Kidney epithelial cell (primary cell): Measurements from ENCODE around the gene GPRC6A. TPM values are rescaled to one million over a fixed set of nuclear protein-coding genes. Genes with fewer than 3 reads are reported as not detected.
"Not testable (repeated sequence)": the region's sequence is repeated elsewhere in the genome, so short reads cannot be mapped to it uniquely, and the experiment has no call there.

Experiments used
- DNase-seq: peaks from one replicate; pipeline ENCODE4 v3.0.0-alpha.2; 2010; ENCODE audit warnings: low read depth
- H3K27me3 ChIP-seq: 2 replicates; pipeline ENCODE4 v1.6.0; 2011; ENCODE audit warnings: low read length; ENCODE audit not compliant: control insufficient read depth, insufficient read depth
- H3K36me3 ChIP-seq: 2 replicates; pipeline ENCODE4 v1.5.1; 2011; ENCODE audit warnings: low read length; ENCODE audit not compliant: control insufficient read depth, insufficient read depth
- H3K4me3 ChIP-seq: 2 replicates; pipeline ENCODE4 v1.5.1; 2011; ENCODE audit warnings: low read depth, mild to moderate bottlenecking, control low read depth, low read length
- CTCF ChIP-seq: IDR thresholded peaks from 2 replicates; pipeline ENCODE4 v1.5.1; 2011; ENCODE audit warnings: mild to moderate bottlenecking, moderate library complexity, low read length, control low read depth, inconsistent platforms; ENCODE audit not compliant: insufficient read depth, poor library complexity, severe bottlenecking
- total RNA-seq: library from RNA; depleted of rRNA; stranded (reverse); fragments of >200 nt; gene quantifications from 2 replicates; pipeline ENCODE4 v1.2.3, GENCODE V29; 2015

Gene GPRC6A
- total RNA-seq, 1 donor from 2014 or later: not detected

- no peaks in the 10 kb centered on the region for H3K27me3 ChIP-seq
- H3K4me3 ChIP-seq: no peak overlapping the region
- no peaks in the 10 kb centered on the region for H3K36me3 ChIP-seq
- no peak for TF ChIP-seq CTCF
- DNase-seq: no peak
Measured at GRCh38 chr6:116836606-116837342, 7.9 kb upstream of the GPRC6A start.

- not testable (repeated sequence) for H3K27me3 ChIP-seq, DNase-seq, H3K4me3 ChIP-seq, H3K36me3 ChIP-seq
Measured at GRCh38 chr6:116834526-116834925, 5.6 kb upstream of the GPRC6A start.

GRCh38 chr6:116827561-116828240 lies 1.2 kb downstream of the GPRC6A start:
- Histone ChIP-seq H3K27me3 (no peaks in the 10 kb centered on the region), H3K4me3 (no peak overlapping the region), H3K36me3 (no peaks in the 10 kb centered on the region)
- DNase-seq: no peak
- TF ChIP-seq CTCF: no peak

- H3K4me3 ChIP-seq, H3K27me3 ChIP-seq, DNase-seq, H3K36me3 ChIP-seq: not testable (repeated sequence)
Measured at GRCh38 chr6:116816336-116816735, 12.5 kb downstream of the GPRC6A start.

GRCh38 chr6:116812051-116812650 lies 16.7 kb downstream of the GPRC6A start:
- no peak for TF ChIP-seq CTCF
- no peaks in the 10 kb centered on the region for H3K36me3 ChIP-seq
- no peak for DNase-seq
- no peaks in the 10 kb centered on the region for H3K27me3 ChIP-seq
- no peak overlapping the region for H3K4me3 ChIP-seq

- no peak for TF ChIP-seq CTCF
Measured at GRCh38 chr6:116801971-116802370, 26.9 kb downstream of the GPRC6A start.

More at GRCh38 chr6:116801971-116802370, 26.9 kb downstream of the GPRC6A start:
- Histone ChIP-seq H3K27me3 (no peaks in the 10 kb centered on the region), H3K4me3 (no peak overlapping the region), H3K36me3 (no peaks in the 10 kb centered on the region)
- DNase-seq: no peak
